Activated T-helper 1 cell treated with Interleukin-2 at 50 U/mL for 16 hours (primary cell): Measurements from ENCODE around the gene ATP10A.

Experiments used
- DNase-seq: peaks from one replicate; pipeline ENCODE4 v3.0.0-alpha.2; 2020; ENCODE audit warnings: low read depth

Gene ATP10A

DNA sequence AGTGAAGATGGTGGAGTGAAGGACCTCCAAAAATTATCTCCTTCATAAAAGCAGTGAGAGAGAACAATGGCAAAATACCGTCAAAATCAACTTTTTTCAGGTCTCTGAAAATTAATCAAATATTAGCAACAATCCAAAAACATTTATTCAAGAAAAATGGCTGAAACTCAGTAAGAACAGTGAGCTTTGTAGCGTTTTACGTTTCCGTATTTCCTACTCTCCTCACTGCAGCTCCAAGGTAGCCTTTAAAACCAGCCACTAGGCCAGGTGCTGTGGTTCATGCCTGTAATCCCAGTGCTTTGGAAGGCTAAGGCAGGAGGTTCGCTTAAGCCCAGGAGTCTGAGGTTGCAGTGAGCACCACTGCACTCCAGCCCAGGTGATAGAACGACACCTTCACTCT, 38.5 kb downstream of the ATP10A start:
- DNase-seq, result no peak

DNA sequence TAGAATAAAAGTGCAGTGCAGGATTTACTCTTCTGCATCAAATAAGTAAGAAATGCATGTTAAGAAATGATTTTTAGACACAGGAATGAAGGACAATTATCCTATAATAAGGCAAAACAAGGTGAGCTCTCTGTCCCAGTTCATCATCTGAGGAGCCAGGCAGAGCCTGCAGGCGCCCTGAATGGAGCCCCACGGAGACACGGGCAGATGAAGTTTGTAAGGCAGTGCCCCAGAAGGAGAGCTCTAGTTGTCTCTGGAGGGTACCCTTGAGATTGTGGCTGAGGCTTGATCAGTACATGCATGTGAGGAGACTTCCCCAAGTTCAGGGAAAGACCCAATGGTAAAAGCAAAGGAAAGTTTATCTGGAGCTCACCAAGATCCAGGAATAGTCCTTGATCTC, 50.3 kb downstream of the ATP10A start:
- DNase-seq, result no peak

DNA sequence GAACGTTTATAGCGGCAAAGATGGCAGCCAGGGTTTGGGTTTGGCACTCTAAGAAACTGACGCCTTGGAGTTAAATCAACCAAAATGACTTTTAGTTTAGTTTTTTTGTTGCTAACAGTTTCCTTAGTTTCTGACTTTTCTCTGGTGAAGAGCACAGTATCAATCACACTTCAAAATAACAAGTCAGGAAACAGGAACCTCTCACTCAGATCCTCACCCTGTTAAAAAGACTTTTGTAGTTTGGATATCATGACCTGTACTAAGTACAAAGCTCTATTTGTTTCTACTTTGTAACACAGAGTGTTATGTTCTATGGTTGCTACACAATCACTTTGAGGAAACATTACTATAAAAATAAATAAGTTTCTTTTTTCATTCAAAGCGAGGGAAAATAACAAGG, 51.1 kb downstream of the ATP10A start:
- DNase-seq, result no peak

DNA sequence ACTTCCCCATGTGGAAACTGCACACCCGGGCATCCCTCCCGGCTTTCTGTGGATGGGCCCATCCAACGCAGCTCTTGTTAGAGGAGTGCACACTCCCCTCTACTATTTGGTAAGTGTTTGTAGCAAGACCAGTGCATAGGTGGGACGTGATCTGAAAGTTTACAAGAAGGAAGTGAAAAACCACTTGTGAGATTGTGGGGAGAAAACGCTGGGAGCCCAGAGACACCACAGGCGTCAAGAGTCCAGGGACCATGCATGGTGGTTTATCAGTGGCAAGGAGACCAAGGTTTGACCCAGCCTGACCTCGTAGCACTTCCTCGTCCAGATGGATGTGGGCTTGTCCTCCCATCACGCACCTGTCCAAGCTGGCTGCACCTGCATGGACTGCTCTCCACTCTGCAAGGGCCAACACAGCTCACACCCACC, 51.6 kb downstream of the ATP10A start:
- no peak for DNase-seq

DNA sequence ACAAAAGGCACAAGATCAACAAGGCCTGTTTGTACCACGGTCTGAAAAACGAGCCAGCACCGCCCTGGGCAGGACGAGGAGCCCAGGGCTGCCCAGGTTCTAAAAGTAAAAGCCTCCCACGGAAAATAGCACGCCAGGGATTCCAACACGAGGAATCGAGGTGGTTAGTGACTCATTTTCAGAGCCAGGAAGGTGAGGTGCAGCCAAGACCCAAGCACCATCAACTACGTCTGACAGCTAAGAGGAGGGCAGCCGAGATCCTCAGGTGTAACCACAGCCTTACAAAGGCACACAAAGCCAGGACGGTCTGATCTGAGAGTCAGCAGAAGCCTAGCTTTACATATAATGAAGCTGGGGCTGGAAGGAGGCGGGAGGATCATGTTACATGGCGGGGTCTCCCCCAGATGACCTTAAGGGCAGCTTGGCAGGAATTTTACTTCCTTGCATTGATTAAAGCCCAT, 52.5 kb downstream of the ATP10A start:
- DNase-seq, result peak; percentile 18

DNA sequence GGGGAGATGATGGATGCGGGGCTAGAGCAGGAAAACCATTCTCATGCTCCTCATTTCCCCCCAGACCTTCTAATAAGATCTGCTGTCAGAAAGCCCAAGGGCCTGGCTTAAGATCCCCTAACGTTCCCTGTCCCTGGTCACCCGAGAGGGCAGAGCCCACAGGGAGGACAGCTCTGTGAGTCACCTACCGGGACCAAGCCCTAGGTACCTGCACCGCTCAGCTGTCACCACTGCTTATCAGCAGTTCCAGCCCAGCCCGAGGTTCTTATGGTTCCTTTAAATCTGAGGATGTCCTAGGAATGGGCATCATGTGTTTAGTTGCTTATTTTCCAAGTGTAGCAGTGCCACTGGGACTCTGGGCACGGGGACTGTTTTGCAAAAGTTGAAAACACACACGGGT, 53.0 kb downstream of the ATP10A start:
- no peak for DNase-seq

DNA sequence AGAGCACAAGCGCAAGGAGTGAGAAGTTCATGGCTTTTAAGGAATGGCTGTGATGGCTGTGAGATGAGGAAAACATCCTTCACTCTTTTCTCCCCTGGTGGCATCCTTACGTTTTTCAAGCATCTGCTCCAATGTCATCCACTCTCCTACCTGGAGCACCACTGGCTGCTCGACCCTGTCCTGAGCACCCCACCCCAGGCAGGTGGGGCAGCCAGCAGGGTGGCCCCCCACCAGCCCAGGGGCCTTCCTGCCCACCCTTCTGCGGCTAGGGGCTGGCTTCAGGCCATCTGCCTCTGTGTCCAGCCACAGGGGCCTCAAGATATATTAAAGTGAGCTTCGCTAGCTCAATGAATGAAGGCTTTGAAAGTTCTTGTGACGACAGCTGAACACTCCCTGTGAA, 56.1 kb downstream of the ATP10A start:
- no peak for DNase-seq

DNA sequence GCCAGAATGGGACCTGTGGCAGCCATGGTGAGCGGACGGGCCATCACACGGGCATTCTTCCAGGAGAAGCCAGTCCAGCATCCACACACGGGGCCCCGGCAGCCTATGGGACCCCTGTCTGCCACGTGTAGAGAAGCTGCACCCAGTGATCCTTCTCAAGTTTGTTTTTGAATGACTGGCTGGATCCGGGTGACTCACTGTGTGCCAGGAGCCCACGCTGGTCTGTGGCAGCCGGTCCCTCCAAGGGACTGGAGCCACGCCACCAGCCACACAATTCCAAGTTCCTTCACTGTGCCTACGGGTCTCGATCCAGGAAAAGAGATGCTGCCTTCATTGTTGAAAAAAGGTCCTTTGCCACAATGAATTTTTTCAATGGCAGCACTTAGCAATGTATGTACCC, 58.1 kb downstream of the ATP10A start:
- no peak for DNase-seq

DNA sequence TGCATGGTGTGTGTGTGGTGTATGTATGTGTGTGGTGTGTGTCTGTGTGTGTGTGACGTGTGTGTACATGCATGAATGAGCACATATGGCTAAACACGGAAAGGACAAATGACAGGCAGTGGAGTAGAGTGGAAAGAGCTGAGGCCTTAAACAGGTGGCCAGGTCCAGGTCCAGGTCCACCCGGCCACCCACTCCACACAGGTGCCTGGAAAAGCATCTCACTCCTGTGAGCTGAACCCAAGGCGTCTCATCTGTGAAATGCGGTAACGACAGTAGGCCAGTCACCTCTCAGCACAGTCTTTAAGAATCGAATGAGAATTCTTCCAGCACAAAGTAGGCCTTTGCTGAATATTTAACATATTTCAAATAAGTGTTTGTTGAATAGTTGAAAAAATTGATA, 58.7 kb downstream of the ATP10A start:
- no peak for DNase-seq

DNA sequence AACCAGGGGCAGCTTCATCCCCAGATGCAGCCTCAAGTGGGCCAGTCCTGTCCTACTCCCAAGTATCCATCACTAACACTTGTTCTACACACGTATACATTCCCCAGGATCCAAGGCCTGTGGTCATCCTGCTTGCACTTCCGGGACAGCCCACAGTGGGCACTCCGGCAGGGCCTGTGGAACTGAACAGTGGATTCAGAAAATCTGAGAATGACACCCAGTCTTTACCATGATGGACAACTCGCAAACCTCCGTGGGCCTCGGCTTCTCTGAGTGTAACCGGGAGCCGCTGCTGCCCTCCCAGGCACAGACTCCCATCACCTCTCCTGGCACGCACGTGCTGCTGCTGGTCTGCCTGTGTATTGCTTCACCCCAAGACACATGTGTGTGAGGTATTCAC, 59.6 kb downstream of the ATP10A start:
- DNase-seq, result no peak

DNA sequence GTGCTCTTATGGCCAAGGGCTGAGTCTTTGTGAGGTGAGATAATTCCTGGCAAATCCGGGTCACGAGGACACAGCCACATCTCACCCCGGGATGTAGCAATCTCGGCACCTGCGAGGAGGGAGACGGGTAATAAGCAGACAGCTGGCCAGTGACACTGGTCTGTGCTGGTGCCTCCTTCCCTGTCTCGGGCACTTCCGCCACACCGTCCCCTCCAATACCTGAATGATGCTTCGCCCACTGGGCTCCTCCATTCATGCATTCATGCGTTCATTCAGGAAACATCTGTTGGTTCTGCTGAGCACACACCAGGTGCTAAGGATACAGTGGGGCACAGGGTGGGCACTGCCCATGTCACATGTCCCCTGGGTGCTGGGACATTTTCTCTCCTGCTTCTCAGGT, 60.1 kb downstream of the ATP10A start:
- no peak for DNase-seq

DNA sequence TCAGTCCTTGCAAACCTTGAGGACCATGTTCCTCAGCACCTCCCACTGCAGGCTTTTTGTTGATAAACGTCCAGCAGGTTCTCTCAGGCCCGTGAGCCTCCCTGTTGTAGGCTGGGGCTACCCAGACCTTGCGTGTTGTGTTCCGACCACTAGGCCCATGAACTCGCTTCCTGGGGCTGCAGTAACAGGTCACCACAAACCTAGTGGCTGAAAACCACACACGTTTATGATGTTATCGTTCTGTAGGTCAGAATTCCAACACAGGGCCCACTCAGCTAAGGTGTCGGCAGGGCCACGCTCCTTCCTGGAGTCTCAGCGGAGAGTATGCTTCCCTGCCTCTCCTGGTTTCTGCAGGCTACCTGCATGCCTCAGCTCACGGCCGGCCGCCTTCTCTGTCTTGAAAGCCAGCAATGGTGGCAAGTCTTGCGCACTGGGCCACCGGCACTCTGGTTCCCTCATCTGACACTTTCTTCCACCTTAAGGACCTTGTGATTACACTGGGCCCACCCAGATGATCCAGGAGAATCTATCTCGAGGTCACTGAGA, 60.8 kb downstream of the ATP10A start:
- DNase-seq, result no peak

DNA sequence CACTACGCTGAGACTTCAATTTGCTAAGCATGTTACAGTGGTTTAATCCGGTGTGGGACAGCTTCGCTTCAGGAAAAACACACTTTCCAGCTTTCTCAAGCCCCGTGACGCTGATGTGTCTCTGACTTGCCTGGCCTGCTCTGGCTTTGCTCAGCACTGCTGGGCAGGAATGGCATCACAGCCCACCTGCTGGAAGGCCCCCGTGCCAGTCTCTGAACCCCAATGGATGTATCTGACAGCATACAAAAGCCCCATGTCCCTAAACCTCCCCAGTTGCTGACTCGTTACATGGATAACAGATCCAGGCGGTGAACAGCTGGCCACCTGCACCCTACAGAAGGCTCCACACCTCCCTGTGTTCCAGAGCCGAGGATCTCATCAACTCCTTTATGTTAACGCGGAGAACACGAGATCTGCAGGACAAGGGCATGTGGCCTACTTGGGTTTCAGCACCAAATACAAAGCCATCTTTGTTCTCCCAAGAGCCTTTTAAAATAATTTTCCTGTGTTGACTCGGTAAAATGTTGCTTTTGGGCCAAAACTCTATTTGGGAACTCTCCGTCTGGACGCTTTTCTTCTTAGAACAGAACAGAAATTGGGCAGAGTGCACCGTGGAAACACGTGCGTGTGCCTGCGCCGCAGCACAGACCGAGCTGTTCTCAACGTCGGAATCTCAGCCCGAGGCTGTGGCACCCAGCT, 61.4 kb downstream of the ATP10A start:
- no peak for DNase-seq

DNA sequence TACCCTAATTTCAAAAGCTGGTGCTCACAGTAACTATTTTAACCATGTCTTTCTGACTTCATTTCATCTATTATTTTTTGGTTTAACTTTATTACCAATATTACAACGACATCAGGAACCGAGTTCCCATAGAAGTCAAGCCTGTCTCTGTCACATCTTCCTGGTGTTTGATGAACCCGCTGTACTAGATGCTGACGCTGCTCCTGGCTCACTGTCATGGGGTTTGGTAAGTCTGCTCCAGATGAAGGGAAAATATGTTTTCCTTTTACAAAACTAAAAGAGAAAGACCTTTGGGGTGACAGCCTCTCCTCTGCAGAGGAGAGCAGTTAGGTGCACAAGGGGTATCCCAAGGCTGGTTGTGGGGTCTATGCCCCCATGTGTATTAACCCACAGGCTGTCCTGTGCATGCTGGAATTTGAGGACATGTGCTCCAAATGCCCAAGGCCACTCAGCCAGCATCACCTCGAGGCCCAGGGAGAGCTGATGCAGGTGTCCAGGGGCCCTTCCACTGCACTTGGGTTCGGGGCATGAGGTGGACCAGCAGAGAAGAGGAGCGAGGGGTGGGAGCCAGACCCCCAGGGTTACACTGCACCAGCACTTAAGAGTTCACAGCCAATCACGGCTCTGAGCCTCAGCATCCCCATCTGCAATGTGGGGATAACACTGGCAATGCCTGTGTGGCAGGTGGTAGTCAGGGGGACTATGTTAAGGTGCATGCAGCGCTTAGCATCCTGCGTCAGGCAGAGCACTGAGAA, 62.2 kb downstream of the ATP10A start:
- no peak for DNase-seq

DNA sequence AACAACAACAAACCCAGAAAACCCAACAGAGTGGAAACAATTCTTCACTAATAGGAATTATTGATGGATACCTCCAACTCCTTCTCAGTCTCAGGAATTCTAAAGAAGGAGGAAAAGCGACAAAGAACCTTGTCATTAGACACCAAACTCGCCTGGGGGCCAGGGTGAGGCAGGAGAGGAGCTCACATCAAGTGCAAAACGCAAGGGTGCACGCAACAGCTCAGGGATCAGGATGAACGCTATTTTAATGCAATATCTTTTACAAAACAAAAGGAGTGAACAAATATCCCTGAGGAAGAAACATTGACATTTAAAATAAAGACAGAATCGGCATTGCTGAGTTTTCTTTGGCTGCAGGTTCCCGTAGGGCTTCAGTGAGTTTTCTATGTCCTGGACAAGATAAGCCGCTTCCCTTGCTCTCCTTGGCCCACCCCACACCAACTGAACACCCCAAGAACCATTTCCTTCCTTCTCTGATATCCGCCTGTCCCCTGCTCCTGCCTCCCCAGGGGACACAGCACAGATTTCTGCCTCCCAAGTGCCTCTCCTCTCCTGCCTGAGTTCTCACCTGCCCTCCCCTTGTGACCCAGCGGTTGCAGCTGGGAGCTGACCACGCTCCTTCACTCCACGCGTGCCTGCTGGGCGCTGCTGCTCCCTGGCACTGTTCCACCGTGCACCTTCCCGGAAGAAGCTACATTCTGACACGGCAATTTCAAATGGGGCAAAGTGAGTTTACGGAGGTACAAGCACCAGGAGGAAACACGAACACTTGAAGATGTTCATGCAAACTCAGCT, 63.0 kb downstream of the ATP10A start:
- DNase-seq, result no peak

DNA sequence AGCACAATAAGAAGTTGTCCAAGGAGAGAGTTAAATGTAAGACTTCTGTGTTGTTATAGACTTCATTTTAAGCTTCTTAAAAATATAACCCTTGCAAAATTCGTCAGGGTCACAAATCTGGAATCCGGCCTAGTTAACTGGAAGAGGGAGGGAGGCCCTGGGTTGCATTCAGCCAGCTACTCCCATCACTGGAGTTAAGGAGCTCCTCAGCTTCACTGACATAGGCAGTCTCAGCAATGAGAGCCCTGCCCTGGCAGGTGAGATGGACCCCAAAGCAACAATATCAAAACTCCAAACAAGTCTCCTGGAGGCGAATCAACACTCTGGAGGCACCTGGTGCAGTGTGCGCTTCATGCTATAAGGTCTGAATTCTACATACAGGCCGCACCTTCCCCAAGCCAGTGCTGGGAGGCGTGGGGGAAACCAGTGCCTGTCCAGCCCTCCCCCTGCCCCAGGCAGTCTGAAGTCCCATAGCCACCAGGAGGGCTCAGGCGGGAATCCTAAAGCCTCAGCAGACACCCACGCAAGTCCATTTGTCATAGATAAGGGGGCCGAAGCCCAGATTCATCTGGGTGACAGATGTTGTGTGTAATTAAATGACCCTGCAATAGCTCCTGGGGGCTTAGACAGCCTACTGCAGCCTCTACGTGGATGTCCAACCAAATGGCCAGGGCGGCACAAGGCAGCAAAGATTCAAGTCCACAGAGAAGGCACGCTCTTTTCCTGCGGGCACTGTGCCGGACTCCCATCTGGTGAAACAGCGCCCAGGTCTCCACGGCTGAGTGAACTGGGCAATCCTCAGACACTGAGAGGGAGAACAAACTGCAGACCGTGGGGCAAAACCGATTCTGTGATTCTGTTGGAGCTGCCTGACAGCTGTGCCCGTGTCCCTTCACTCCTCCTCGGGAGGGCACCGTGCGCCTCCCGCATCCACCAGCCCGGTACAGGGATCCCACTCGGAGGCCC, 64.9 kb downstream of the ATP10A start:
- DNase-seq, result no peak

DNA sequence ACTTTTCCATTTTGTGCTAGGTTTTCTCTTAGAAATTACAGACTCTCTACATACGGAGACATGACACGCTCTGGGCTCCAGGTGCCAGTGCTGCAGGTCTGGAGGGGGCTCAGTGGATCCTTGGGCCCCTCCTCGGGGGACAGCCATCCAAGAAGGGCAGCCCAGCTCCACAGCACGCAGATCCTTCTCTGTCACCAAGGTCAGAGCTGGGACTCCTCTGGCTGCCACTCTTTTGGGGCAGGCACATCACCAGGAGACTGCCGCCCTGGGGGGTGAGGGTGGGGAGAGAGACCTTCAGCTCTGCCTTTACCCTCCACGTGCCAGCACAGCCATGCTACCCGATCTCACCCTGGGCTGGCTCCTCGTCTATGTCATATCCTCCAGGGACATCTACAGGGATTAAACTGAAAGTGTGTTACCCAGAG, 65.6 kb downstream of the ATP10A start:
- DNase-seq, result no peak

DNA sequence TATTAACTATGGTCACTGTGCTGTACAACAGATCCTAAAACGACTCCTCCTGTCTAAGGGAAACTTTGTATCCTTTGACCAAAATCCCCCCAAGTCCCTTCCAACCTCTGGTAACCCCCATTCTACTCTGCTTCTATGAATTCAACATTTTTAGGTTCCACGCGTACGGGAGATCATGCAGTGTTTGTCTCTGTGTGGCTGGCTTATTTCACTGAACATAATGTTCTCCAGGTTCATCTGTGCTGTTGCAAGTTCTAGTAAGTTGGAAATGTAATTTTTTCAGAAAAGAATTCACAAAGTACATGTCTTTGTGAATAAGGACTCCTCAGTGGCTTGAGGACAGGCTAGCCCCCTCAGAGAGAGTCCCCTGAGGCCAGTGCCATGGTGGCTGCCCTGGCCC, 66.1 kb downstream of the ATP10A start:
- DNase-seq, result no peak

DNA sequence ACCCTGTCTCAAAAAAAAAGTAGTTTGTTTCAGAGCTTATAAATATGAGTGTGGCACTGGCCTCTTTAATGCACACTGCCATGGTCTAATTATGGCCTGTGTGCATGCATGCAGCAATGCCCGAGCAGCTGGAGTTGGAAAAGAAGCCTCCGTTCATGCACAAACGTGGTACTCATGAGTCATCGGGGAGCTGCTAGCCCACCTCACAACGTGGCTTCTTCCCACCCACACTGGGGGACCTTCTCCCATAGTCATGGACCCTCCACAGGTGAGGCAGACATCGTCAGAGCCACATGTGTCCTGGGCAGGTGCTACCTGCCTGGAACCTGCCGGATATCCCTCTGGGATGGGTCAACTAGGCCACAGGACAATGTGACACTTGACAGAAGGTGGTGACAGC, 66.7 kb downstream of the ATP10A start:
- no peak for DNase-seq

DNA sequence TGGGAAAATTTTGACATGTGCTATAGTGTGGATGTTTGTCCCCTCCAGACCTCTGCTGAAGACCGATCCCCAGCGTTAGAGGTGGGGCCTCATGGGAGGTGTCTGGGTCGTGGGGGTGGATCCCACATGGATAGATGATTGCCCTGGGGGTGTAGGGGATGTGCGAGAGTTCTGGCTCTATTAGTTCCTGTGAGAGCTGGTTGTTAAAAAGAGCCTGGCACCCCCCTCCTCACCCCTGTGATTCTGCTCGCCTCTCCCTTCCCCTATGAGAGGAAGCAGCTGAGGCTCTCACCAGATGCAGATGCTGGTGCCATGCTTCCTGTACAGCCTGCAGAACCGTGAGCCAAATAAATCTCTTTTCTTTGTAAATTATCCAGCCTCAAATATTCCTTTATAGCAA, 67.4 kb downstream of the ATP10A start:
- no peak for DNase-seq

DNA sequence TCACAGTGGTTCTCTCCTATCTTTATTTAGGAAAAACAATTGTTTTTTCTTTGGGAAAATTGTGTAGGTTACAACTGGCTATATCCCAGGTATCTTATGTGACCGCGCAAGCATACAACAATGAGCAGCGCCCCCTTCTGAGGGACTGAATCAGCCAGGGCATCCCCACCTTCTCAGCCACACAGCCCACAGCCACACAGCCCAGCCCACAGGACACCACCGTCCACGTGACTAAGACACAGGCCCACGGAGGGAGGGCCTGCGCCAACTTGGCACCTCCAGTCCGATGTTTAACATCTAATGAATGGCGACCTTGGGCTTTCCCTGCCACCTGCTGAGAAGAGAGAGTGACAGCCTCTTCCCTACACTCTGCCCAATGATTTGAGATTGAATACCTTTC, 68.1 kb downstream of the ATP10A start:
- DNase-seq, result no peak
